ENCODE results near the gene RNF130.

- TF ChIP-seq CTCF (IDR thresholded peaks at IDR 0.05) (no peak), EZH2 (IDR thresholded peaks at IDR 0.05) (no peak)
Observed at GRCh38 chr5:179998485-179998884, 73.1 kb downstream of the RNF130 start.
